A549 (cell line): ENCODE measurements around the gene FAM107B. TPM values are rescaled to one million over a fixed set of nuclear protein-coding genes. Genes with fewer than 3 reads are reported as not detected.
A peak's percentile ranks its signal among the peaks of the same experiment; 100 is the strongest.

Experiments used
- ATAC-seq, 2 experiments: fragments of 200-7000 bp in 1 of 2; fragments of >200 bp in 1 of 2; cut with Nextera tagmentation in 1 of 2; cut with Tn5 transposase in 1 of 2; 3 replicates each; pipeline versions ENCODE4 v1.8.0 to v1.9.1; 2018 to 2020; ENCODE audit warnings: mild to moderate bottlenecking in 1 of 2, moderate library complexity in 1 of 2
- CTCF ChIA-PET: fragments of 300-600 bp; sonication (Branson Sonifier 250); formaldehyde crosslinking; extraction: SDS; loops from one replicate; lab custom pipeline; 2021; ENCODE audit warnings: antibody characterized with exemption, inconsistent platforms; lab: Yijun Ruan, JAX
- POLR2A ChIA-PET: fragments of 350-600 bp; formaldehyde crosslinking; extraction: SDS; loops from one replicate; lab custom pipeline; 2021; ENCODE audit warnings: antibody characterized with exemption, inconsistent platforms; lab: Yijun Ruan, JAX
- DNase-seq, 2 experiments: peaks; one replicate each; pipeline versions ENCODE4 v3.0.0 to v3.0.0-alpha.2; 2011 to 2016; ENCODE audit warnings: low read depth in 1 of 2, low spot score in 1 of 2
- FAIRE-seq: peaks from 2 replicates; lab custom pipeline; 2011; peaks lifted over from hg19 to GRCh38; lab: Jason Lieb, UNC
- H3K27ac ChIP-seq, 2 experiments: fragments of >200 bp; sonication (Bioruptor Twin); formaldehyde crosslinking; 3 replicates each; pipeline ENCODE4 v1.5.1; 2016 to 2017
- H3K4me1 ChIP-seq: fragments of >200 bp; sonication (Bioruptor Twin); formaldehyde crosslinking; 3 replicates; pipeline ENCODE4 v1.6.1; 2016
- H3K4me2 ChIP-seq: fragments of >200 bp; sonication (Bioruptor Twin); formaldehyde crosslinking; 3 replicates; pipeline ENCODE4 v1.6.1; 2016
- H3K4me3 ChIP-seq: fragments of >200 bp; sonication (Bioruptor Twin); formaldehyde crosslinking; 3 replicates; pipeline ENCODE4 v1.5.1; 2016
- H3K9me3 ChIP-seq: fragments of >200 bp; sonication (Bioruptor Twin); formaldehyde crosslinking; 3 replicates; pipeline ENCODE4 v1.6.1; 2016
- CBX8 ChIP-seq: fragments of 200-600 bp; sonication (generic); IDR thresholded peaks from 2 replicates; pipeline ENCODE4 v1.6.1; 2016
- CEBPB ChIP-seq, 2 experiments: fragments of >200 bp in 1 of 2; sonication (Bioruptor Twin) in 1 of 2; formaldehyde crosslinking in 1 of 2; IDR thresholded peaks; 2 replicates each; pipeline ENCODE4 v1.6.1; 2012 to 2016
- FOSB ChIP-seq: fragments of 250-450 bp; sonication (Bioruptor Pico); IDR thresholded peaks from 2 replicates; pipeline ENCODE4 v1.5.0; 2020; ENCODE audit warnings: mild to moderate bottlenecking, moderate library complexity
- HEYL ChIP-seq: fragments of 250-450 bp; sonication (Bioruptor Pico); IDR thresholded peaks from 2 replicates; pipeline ENCODE4 v1.8.0; 2021; ENCODE audit warnings: mild to moderate bottlenecking, moderate library complexity
- HOXA7 ChIP-seq: fragments of 250-450 bp; sonication (Bioruptor Pico); IDR thresholded peaks from 2 replicates; pipeline ENCODE4 v1.5.0; 2020; ENCODE audit warnings: mild to moderate bottlenecking, moderate library complexity
- HOXB5 ChIP-seq: fragments of 250-450 bp; sonication (Bioruptor Pico); IDR thresholded peaks from 2 replicates; pipeline ENCODE4 v1.5.0; 2020; ENCODE audit warnings: mild to moderate bottlenecking, moderate library complexity
- JUN ChIP-seq, 2 experiments: fragments of >200 bp; sonication (Bioruptor Twin); formaldehyde crosslinking; IDR thresholded peaks; 2 replicates in 1 of 2; 3 replicates in 1 of 2; pipeline ENCODE4 v1.6.1; 2016 to 2017
- MYC ChIP-seq: IDR thresholded peaks from 2 replicates; pipeline ENCODE4 v1.6.1; 2012; ENCODE audit warnings: mild to moderate bottlenecking, inconsistent platforms, low read length, improper control_type of control experiment, borderline replicate concordance
- NPAS2 ChIP-seq: fragments of 250-450 bp; sonication (Bioruptor Pico); IDR thresholded peaks from 2 replicates; pipeline ENCODE4 v1.8.0; 2022; ENCODE audit warnings: mild to moderate bottlenecking, moderate library complexity, borderline replicate concordance
- PHF8 ChIP-seq: fragments of 200-600 bp; sonication (generic); IDR thresholded peaks from 2 replicates; pipeline ENCODE4 v1.6.1; 2016; ENCODE audit warnings: low read depth, mild to moderate bottlenecking, antibody characterized with exemption, moderate library complexity, borderline replicate concordance
- RCOR1 ChIP-seq: fragments of 150-350 bp; IDR thresholded peaks from 2 replicates; pipeline ENCODE4 v1.6.1; 2014; ENCODE audit warnings: antibody characterized with exemption, low read length, low read depth
- RFX5 ChIP-seq: fragments of 450-650 bp; IDR thresholded peaks from 2 replicates; pipeline ENCODE4 v1.7.1; 2014; ENCODE audit warnings: antibody characterized with exemption, mild to moderate bottlenecking, moderate library complexity
- TFCP2L1 ChIP-seq: fragments of 250-450 bp; sonication (Bioruptor Pico); IDR thresholded peaks from 2 replicates; pipeline ENCODE4 v1.5.0; 2021; ENCODE audit warnings: mild to moderate bottlenecking
- WGBS: methylation state at CpG from one replicate; pipeline ENCODE4 v1.1.6; 2017; ENCODE audit errors: missing lambda C conversion rate; 5-methylcytosine and 5-hydroxymethylcytosine counted together
- polyA plus RNA-seq, 4 experiments: library from polyadenylated mRNA; depleted of rRNA in 3 of 4; stranded (reverse); fragments of >200 nt; fragmentation: RNase III in 1 of 4; extraction: RNeasy Plus Mini Kit Qiagen cat#74134 plus additional on column Dnase treatment in 1 of 4; gene quantifications; 2 replicates in 3 of 4; 3 replicates in 1 of 4; pipeline ENCODE4 v1.2.3, GENCODE V29; 2011 to 2017
- TF ChIP-seq, protein P1 (sequence below): IDR thresholded peaks from 2 replicates; pipeline ENCODE4 v1.6.1; 2012
- TF ChIP-seq, protein P2 (sequence below): fragments of 200-600 bp; sonication (generic); IDR thresholded peaks from 2 replicates; pipeline ENCODE4 v1.6.1; 2016; ENCODE audit warnings: antibody characterized with exemption, mild to moderate bottlenecking, moderate library complexity
- TF ChIP-seq, protein P3 (sequence below): fragments of 250-450 bp; sonication (Bioruptor Pico); IDR thresholded peaks from 2 replicates; pipeline ENCODE4 v1.5.0; 2021; ENCODE audit warnings: mild to moderate bottlenecking, moderate library complexity, borderline replicate concordance

The FAM107B gene
- polyA plus RNA-seq, 2 of the 4 experiments (the other 2 are of a cell fraction) = 99.9 to 173 TPM

GRCh38 chr10:14611968-14612693 is 162.6 kb downstream of the FAM107B start:
- Histone ChIP-seq H3K4me2 (peak overlapping the region; percentile 69), H3K4me3 (no peak overlapping the region), H3K9me3 (no peaks in the 10 kb centered on the region), H3K4me1 (peaks cover 39% of the 10 kb centered on the region), H3K27ac (peak overlapping the region; percentile 81 to 86)
- 0 out of 5 replicates have a peak, but pooled peaks of 1 of the 2 experiments have one; percentile 32 for TF ChIP-seq JUN (IDR thresholded peaks at IDR 0.05)
- peak; percentile 65 to 70 for TF ChIP-seq CEBPB (IDR thresholded peaks at IDR 0.05)
- TF ChIP-seq, protein P1, sequence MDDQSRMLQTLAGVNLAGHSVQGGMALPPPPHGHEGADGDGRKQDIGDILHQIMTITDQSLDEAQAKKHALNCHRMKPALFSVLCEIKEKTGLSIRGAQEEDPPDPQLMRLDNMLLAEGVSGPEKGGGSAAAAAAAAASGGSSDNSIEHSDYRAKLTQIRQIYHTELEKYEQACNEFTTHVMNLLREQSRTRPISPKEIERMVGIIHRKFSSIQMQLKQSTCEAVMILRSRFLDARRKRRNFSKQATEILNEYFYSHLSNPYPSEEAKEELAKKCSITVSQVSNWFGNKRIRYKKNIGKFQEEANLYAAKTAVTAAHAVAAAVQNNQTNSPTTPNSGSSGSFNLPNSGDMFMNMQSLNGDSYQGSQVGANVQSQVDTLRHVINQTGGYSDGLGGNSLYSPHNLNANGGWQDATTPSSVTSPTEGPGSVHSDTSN = no peak
- ATAC-seq = peak; percentile 74 to 85
- ChIA-PET CTCF (interaction anchor here (0.7 to 1.6 kb wide), 4 partner anchors 11 to 211 kb away, joined by 3 to 4 read pairs (median 3); no protein-coding TSS in a partner anchor), POLR2A (interaction anchor here (0.8 kb wide), 1 partner anchor 59 kb away, joined by 3 read pairs; no protein-coding TSS in a partner anchor)
- peak; percentile 40 to 49 for DNase-seq
- FAIRE-seq = peak; percentile 80
- WGBS = 1% methylated on average over 2 of the region's 2 CpGs

GRCh38 chr10:14609178-14609577 is 165.5 kb downstream of the FAM107B start:
- Histone ChIP-seq H3K4me1 (peaks cover 44% of the 10 kb centered on the region), H3K4me2 (no peak overlapping the region), H3K27ac (peak overlapping the region in 1 of 2 experiments; percentile 64; a peak in 3 of 6 replicates), H3K9me3 (no peaks in the 10 kb centered on the region), H3K4me3 (no peak overlapping the region)
- TF ChIP-seq HOXA7 (no peak), RCOR1 (no peak), FOSB (CRISPR knock-in tag) (no peak), CBX8 (no peak), RFX5 (no peak), PHF8 (no peak), MYC (no peak), NPAS2 (CRISPR knock-in tag) (no peak), TFCP2L1 (CRISPR knock-in tag) (no peak), HOXB5 (CRISPR knock-in tag) (no peak), HEYL (CRISPR knock-in tag) (no peak)
- TF ChIP-seq, protein P2, sequence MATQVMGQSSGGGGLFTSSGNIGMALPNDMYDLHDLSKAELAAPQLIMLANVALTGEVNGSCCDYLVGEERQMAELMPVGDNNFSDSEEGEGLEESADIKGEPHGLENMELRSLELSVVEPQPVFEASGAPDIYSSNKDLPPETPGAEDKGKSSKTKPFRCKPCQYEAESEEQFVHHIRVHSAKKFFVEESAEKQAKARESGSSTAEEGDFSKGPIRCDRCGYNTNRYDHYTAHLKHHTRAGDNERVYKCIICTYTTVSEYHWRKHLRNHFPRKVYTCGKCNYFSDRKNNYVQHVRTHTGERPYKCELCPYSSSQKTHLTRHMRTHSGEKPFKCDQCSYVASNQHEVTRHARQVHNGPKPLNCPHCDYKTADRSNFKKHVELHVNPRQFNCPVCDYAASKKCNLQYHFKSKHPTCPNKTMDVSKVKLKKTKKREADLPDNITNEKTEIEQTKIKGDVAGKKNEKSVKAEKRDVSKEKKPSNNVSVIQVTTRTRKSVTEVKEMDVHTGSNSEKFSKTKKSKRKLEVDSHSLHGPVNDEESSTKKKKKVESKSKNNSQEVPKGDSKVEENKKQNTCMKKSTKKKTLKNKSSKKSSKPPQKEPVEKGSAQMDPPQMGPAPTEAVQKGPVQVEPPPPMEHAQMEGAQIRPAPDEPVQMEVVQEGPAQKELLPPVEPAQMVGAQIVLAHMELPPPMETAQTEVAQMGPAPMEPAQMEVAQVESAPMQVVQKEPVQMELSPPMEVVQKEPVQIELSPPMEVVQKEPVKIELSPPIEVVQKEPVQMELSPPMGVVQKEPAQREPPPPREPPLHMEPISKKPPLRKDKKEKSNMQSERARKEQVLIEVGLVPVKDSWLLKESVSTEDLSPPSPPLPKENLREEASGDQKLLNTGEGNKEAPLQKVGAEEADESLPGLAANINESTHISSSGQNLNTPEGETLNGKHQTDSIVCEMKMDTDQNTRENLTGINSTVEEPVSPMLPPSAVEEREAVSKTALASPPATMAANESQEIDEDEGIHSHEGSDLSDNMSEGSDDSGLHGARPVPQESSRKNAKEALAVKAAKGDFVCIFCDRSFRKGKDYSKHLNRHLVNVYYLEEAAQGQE = no peak
- TF ChIP-seq, protein P3, sequence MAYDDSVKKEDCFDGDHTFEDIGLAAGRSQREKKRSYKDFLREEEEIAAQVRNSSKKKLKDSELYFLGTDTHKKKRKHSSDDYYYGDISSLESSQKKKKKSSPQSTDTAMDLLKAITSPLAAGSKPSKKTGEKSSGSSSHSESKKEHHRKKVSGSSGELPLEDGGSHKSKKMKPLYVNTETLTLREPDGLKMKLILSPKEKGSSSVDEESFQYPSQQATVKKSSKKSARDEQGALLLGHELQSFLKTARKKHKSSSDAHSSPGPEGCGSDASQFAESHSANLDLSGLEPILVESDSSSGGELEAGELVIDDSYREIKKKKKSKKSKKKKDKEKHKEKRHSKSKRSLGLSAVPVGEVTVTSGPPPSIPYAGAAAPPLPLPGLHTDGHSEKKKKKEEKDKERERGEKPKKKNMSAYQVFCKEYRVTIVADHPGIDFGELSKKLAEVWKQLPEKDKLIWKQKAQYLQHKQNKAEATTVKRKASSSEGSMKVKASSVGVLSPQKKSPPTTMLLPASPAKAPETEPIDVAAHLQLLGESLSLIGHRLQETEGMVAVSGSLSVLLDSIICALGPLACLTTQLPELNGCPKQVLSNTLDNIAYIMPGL = no peak
- ChIA-PET POLR2A (no interaction called here), CTCF (interaction anchor here (0.6 to 1.3 kb wide), 2 partner anchors 13 to 34 kb away, joined by 3 read pairs; no protein-coding TSS in a partner anchor)
- FAIRE-seq (no peak), DNase-seq (no peak), ATAC-seq (no peak)
- WGBS = 80% methylated on average over 1 of the region's 1 CpG
